AG20443 (cell line): Measurements from ENCODE around the gene FXR1.

Source experiments
- DNase-seq: peaks from one replicate; pipeline ENCODE4 v3.0.0; 2012; ENCODE audit warnings: low spot score, mixed read lengths

The FXR1 gene

DNA sequence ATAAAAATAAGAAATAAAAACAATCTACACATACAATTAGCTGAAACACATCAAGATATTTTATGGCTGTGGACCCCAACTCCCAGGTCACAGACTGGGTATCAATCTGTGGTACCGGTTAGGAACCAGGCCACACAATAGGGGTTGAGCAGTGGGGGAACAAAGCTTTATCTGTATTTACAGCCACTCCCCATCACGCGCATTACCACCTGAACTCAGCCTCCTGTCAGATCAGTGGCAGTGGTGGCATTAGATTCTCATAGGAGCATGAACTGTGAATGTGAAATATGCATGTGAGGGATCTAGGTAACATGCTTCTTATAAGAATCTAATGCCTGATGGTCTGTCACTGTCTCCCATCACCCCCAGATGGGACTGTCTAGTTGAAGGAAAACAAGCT is 94.8 kb downstream of the FXR1 start:
- DNase-seq: no peak

DNA sequence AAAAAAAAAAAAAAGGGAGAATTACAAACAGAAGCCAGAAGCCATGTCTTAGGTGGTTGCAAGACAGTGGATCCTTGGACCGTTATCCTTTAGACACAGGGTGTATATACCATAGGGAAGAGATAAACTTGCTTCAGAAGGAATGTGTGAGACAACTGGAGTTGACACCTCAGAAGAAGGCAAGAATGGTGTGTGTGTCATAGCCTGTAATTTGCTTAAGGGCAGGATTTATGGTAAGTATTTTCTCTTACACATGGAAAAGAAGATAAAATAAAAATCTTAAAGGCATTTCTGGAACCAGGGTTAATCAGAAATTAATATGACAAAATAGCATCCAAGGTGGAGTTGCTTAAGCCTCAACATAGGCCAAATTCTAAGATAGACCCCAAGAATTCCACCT is 96.3 kb downstream of the FXR1 start:
- DNase-seq: no peak

DNA sequence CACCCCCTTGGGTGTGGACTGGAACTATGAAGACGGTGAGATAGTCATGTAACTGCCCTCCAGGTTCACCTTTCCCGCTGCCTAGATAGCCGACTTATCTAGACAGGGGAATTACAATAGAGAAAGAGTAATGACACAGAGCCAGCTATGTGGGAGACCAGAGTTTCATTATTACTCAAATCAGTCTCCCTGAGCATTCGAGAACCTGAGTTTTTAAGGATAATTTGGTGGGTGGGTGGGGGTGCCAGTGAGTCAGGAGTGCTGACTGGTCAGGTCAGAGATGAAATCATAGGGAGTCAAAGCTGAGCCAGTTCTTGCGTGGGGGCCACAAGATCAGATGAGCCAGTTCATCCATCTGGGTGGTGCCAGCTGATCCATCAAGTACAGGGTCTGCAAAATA is 96.8 kb downstream of the FXR1 start:
- no peak for DNase-seq

DNA sequence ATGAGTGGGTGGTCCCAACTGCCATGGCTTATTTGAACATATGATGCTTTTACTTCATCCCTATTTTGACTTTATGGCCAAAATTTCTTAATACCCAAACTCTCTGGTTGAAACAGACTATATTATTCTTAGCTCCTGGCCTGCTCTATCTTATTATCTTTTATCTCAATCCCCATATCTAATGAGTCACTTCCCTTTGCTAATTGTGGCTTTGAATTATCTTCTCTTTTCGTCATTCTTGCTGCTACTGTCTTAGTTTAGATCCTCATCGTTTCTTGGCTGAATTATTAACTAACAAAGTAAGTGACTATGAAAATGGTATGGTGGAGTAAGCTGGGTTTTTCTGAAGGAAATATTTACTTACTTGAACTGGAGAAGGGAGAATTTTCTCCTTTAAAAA is 105.2 kb downstream of the FXR1 start:
- DNase-seq: no peak

DNA sequence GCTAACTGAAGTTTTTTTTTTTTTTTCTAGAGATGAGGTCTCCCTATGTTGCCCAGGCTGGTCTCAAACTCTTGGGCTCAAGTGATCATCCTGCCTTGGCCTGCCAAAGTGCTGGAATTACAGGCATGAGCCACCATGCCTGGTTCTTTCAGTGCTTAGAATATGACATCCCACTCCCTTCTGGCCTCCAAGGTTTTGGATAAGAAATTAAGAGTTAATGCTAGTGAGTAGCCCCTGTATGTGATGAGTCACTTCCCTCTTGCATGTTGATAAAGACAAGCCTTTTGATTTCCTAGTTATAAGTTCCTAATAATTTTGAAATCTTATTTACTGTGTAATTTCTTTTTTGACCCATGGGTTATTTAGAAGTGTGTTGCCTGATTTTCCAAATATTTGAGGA is 112.7 kb downstream of the FXR1 start:
- no peak for DNase-seq

DNA sequence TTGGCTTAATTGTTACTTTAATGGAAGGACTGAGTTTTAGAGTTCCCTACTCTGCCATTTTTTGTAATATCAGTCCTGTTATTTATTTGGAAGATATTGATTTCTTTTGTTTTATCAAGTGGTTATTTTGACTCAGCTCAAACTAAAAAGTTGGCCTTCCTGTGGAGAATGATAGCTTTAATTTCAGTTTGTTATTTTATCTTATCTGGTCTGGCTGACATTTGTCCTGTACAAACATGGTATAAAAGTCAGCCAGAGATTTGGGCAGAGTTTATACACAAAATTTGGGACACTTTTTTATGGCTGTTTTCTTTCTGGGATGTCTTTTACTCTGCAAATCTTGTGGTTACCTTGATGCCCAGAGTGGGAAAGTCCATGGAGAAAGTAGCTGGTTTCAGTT is 118.5 kb downstream of the FXR1 start:
- no peak for DNase-seq
